Spleen (tissue), 11 donors: ENCODE measurements around the gene SETD1B. TPM values are rescaled to one million over a fixed set of nuclear protein-coding genes. Genes with fewer than 3 reads are reported as not detected.
A peak's percentile ranks its signal among the peaks of the same experiment; 100 is the strongest.

Source experiments
- DNase-seq: peaks from one replicate; pipeline ENCODE4 v3.0.0-alpha.2; 2020
- H3K27ac ChIP-seq, 8 donors: fragments of 200-600 bp; sonication (generic) in 7 of 8; 1 replicate in 4 of 8; 2 replicates in 4 of 8; pipeline versions ENCODE4 v1.5.0 to v1.8.0; 2016 to 2021; ENCODE audit warnings: inconsistent platforms in 4 of 8, mild to moderate bottlenecking in 4 of 8, moderate library complexity in 1 of 8
- H3K27me3 ChIP-seq, 7 donors: fragments of 200-600 bp; sonication (generic) in 6 of 7; replicated peaks in 1 of 7; 1 replicate in 4 of 7; 2 replicates in 3 of 7; pipeline versions ENCODE4 v1.5.0 to v1.8.0; 2016 to 2021; ENCODE audit warnings: inconsistent platforms in 3 of 7, mild to moderate bottlenecking in 1 of 7
- H3K36me3 ChIP-seq, 6 donors: fragments of 200-600 bp; sonication (generic) in 5 of 6; 1 replicate in 4 of 6; 2 replicates in 2 of 6; pipeline versions ENCODE4 v1.5.0 to v1.8.0; 2016 to 2021; ENCODE audit warnings: inconsistent platforms in 2 of 6
- H3K4me1 ChIP-seq, 6 donors: fragments of 200-600 bp; sonication (generic) in 5 of 6; 1 replicate in 3 of 6; 2 replicates in 3 of 6; pipeline versions ENCODE4 v1.5.0 to v1.8.0; 2016 to 2021; ENCODE audit warnings: inconsistent platforms in 3 of 6
- H3K4me3 ChIP-seq, 8 donors: fragments of 200-600 bp; sonication (generic) in 7 of 8; 1 replicate in 4 of 8; 2 replicates in 4 of 8; pipeline versions ENCODE4 v1.5.0 to v1.8.0; 2016 to 2021; ENCODE audit warnings: inconsistent platforms in 4 of 8, mild to moderate bottlenecking in 4 of 8, moderate library complexity in 2 of 8
- H3K9me3 ChIP-seq, 8 donors: fragments of 200-600 bp; sonication (generic) in 7 of 8; 1 replicate in 4 of 8; 2 replicates in 4 of 8; pipeline versions ENCODE4 v1.5.0 to v1.8.0; 2016 to 2021; ENCODE audit warnings: inconsistent platforms in 4 of 8
- POLR2A ChIP-seq, 3 donors: fragments of 450-650 bp; IDR thresholded peaks; one replicate each; pipeline ENCODE4 v1.5.1; 2017; ENCODE audit warnings: antibody characterized with exemption in 3 of 3, mild to moderate bottlenecking in 1 of 3
- POLR2AphosphoS5 ChIP-seq, 3 donors: sonication (generic); formaldehyde crosslinking; IDR thresholded peaks; one replicate each; pipeline ENCODE4 v1.5.1; 2017; ENCODE audit warnings: antibody characterized with exemption in 3 of 3
- WGBS, 5 donors: extraction: QIAGEN DNeasy Blood & Tissue Kit in 3 of 5; methylation state at CpG; one replicate each; pipeline versions ENCODE4 v1.1.5 to v1.1.7; 2013 to 2018; 5-methylcytosine and 5-hydroxymethylcytosine counted together
- intact Hi-C: fragments of 100-400 bp; cut with DNase I; formaldehyde crosslinking; loops from one replicate; pipeline ENCODE4 v1.15.0; 2023; ENCODE audit warnings: low total_unique reads
- polyA plus RNA-seq, 3 donors: library from polyadenylated mRNA; stranded (reverse); fragments of 200-250 nt; gene quantifications; one replicate each; pipeline ENCODE4 v1.2.1, GENCODE V29; 2013
- total RNA-seq, 7 donors: library from RNA; depleted of rRNA in 3 of 7; stranded (reverse); fragments of >200 nt in 3 of 7; fragmentation: NEBNext Ultra II Directional in 4 of 7; extraction: Animal tissue kit (Norgen Biotek cat#: 25700) in 4 of 7; gene quantifications; one replicate each; pipeline versions ENCODE4 v1.1.0 to v1.2.1, GENCODE V29; 2016 to 2021
- TF ChIP-seq, protein P1 (sequence below), 11 experiments: fragments of 200-600 bp in 7 of 11; fragments of 450-650 bp in 4 of 11; sonication (generic) in 4 of 11; IDR thresholded peaks in 8 of 11; conservative IDR thresholded peaks in 3 of 11; 1 replicate in 7 of 11; 2 replicates in 4 of 11; pipeline versions ENCODE4 v1.4.0 to v1.8.0; 2016 to 2021; ENCODE audit warnings: antibody characterized with exemption in 11 of 11, inconsistent platforms in 4 of 11, mild to moderate bottlenecking in 1 of 11
- donor health status: healthy with polysubstance abuse.
- donor health status: DM: no; HTN: no; CAD: no; lungs with moderate emphysema.
- donor health status: DM: no; HTN: no; CAD: no.
- donor health status: Bipolar disorder and iron deficiency.
- donor health status: healthy.
- donor health status: DM: no; HTN: no; CAD: no.
- donor health status: DM: yes; HTN: yes; CAD: no.

The SETD1B gene
- total and polyA plus RNA-seq, 10 donors: 3.3 to 37.7 (median 22.1) TPM

DNA sequence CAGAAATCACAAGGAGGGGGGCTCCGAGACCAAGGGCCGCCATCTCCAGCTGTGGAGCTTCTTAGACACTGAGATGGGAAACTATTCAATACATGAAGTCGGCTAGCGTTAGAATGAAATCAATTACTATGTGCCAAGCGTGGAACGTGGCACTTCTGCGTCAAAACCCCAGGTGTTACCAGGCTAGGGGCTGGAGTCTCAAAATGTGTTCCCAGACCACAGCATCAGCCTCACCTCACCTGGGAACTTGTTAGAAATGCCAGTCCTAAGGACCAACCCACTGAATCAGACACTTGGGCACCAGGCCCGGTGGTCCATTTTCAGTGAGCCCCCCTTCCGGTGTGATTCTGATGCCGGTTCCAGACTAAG lies 5.0 kb upstream of the SETD1B start:
- Histone ChIP-seq H3K27ac (peak overlapping the region; percentile 99 to 100 (median 100)), H3K27me3 (no peaks in the 10 kb centered on the region), H3K9me3 (no peaks in the 10 kb centered on the region), H3K4me3 (peak overlapping the region in 5 of 8 donors; percentile 60 to 92 (median 80)), H3K4me1 (peaks cover 45 to 80% (median 64%) of the 10 kb centered on the region in 6 donors), H3K36me3 (peaks cover 0 to 42% (median 18%) of the 10 kb centered on the region in 6 donors)
- no peak for DNase-seq
- WGBS, 5 donors: 68 to 73% (median 69%) methylated on average over 10 of the region's 10 CpGs
- intact Hi-C loops: no loop called here
- TF ChIP-seq POLR2A (IDR thresholded peaks at IDR 0.05) (no peak), POLR2AphosphoS5 (IDR thresholded peaks at IDR 0.05) (no peak)
- TF ChIP-seq, protein P1, sequence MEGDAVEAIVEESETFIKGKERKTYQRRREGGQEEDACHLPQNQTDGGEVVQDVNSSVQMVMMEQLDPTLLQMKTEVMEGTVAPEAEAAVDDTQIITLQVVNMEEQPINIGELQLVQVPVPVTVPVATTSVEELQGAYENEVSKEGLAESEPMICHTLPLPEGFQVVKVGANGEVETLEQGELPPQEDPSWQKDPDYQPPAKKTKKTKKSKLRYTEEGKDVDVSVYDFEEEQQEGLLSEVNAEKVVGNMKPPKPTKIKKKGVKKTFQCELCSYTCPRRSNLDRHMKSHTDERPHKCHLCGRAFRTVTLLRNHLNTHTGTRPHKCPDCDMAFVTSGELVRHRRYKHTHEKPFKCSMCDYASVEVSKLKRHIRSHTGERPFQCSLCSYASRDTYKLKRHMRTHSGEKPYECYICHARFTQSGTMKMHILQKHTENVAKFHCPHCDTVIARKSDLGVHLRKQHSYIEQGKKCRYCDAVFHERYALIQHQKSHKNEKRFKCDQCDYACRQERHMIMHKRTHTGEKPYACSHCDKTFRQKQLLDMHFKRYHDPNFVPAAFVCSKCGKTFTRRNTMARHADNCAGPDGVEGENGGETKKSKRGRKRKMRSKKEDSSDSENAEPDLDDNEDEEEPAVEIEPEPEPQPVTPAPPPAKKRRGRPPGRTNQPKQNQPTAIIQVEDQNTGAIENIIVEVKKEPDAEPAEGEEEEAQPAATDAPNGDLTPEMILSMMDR (IDR thresholded peaks at IDR 0.05 in 8 of 11, conservative IDR thresholded peaks at IDR 0.05 in 3 of 11): no peak

DNA sequence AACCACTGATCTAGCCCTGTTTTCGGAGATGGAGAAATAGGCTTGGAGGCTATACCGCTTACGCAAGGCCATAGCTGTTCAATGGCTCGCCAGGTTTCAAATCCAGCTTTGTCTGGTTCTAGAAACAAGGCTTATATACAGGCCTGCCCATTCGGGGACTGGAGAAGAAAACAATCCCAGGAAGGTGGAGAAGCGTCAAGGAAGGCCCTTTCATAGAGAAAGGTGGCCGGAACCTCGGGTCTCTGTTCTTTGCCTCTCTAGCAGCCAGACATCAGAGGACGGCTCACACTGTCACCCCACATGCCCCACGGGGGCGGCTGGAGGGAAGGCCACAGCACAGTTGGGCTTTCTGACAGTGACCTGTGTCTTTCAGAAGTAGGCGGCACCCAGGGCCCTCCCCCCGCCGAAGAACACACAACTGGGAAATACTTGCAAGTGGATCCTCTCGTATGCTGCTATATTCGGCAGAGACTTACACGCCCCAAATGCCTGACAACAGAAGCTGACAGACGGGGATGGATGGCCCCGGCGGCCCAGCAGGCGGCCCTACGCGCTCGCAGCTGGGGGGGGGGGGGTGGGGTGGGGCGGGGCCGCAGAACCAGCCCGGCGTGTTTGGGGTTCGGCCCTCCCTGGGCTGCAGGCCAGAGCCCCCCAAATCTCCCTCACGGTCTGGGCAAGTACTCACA lies 4.5 kb upstream of the SETD1B start:
- 15 to 36% (median 22%) methylated on average over 14 to 28 of the region's 30 CpGs for WGBS, 5 donors
- H3K4me3 ChIP-seq: peak overlapping the region; percentile 60 to 92 (median 68)
- TF ChIP-seq POLR2AphosphoS5 (IDR thresholded peaks at IDR 0.05): peak in 2 of 3 donors; percentile 20 to 25
- no peak for TF ChIP-seq POLR2A (IDR thresholded peaks at IDR 0.05)
- TF ChIP-seq, protein P1 (IDR thresholded peaks at IDR 0.05 in 8 of 11, conservative IDR thresholded peaks at IDR 0.05 in 3 of 11): peak in 6 of 11 experiments; percentile 8 to 43 (median 20)
- peak; percentile 89 for DNase-seq
- no peaks in the 10 kb centered on the region for H3K27me3 ChIP-seq
- peaks cover 0 to 42% (median 18%) of the 10 kb centered on the region in 6 donors for H3K36me3 ChIP-seq
- peaks cover 42 to 75% (median 59%) of the 10 kb centered on the region in 6 donors for H3K4me1 ChIP-seq
- intact Hi-C loops: no loop called here
- peak overlapping the region; percentile 99 to 100 (median 100) for H3K27ac ChIP-seq
- H3K9me3 ChIP-seq: no peaks in the 10 kb centered on the region

DNA sequence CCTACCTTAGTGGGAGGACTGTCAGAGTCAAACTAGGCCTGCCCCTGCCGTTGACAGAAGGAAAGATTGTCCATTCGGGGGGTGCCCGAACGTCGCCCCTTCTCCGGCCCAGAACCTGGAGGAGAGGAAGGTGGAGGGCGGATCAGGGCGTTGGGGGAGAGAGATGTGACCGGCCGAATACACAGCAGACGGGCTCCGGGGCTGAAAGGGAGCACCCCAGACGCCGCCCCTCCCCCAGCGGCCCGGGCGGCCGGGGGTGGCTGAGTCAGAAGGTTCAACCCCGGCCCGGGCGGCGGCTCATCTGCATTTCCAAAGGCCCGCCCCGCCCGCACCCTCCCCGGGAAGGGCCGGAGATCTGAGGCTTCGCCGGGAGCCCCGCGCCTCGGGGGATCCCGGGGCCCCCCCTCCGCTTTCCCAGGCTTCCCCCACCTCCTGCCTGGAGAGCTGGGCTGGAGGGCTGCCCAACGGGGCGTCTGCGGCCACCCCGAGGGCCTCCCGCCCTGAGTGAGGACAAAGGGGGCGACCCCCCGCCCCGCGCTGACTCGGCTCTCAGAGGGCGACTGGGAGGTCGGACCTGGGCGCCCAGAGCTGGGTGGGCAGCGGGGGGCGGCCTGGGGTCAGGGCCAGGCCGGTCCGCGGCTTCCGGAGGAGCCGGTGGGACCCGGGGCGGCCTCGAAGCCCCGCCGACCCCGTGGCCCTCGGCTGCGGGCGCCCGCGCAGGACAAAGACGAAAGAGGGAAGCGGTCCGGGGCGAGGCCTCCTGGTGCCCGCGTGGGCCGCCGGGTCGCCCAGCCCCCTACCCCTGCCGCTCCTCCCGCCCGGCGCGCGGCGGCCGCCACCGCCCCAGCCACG lies 3.7 kb upstream of the SETD1B start:
- H3K4me1 ChIP-seq: peaks cover 34 to 71% (median 53%) of the 10 kb centered on the region in 6 donors
- peak; percentile 96 for DNase-seq
- H3K4me3 ChIP-seq: peak overlapping the region; percentile 60 to 92 (median 68)
- no peaks in the 10 kb centered on the region for H3K9me3 ChIP-seq
- intact Hi-C loops: no loop called here
- TF ChIP-seq, protein P1 (IDR thresholded peaks at IDR 0.05 in 8 of 11, conservative IDR thresholded peaks at IDR 0.05 in 3 of 11): peak in 1 of 11 experiments; percentile 3
- TF ChIP-seq POLR2AphosphoS5 (IDR thresholded peaks at IDR 0.05) (peak; percentile 55 to 80 (median 72)), POLR2A (IDR thresholded peaks at IDR 0.05) (peak in 1 of 3 donors; percentile 17)
- peak overlapping the region; percentile 99 to 100 (median 100) for H3K27ac ChIP-seq
- WGBS, 5 donors: 0 to 2% (median 0%) methylated on average over 34 to 84 of the region's 84 CpGs
- no peaks in the 10 kb centered on the region for H3K27me3 ChIP-seq
- H3K36me3 ChIP-seq: peaks cover 0 to 41% (median 18%) of the 10 kb centered on the region in 6 donors
